WTC11 (cell line): ENCODE results near the gene COL27A1. TPM values are rescaled to one million over a fixed set of nuclear protein-coding genes. Genes with fewer than 3 reads are reported as not detected.

Experiments
- ATAC-seq: fragments of 200-7000 bp; cut with Tn5 transposase; 2 replicates; pipeline ENCODE4 v1.10.0; 2021; ENCODE audit warnings: mild to moderate bottlenecking, moderate library complexity
- CTCF ChIA-PET: fragments of 300-600 bp; sonication (Branson Sonifier 250); formaldehyde crosslinking; loops from one replicate; lab custom pipeline; 2021; ENCODE audit warnings: antibody characterized with exemption; lab: Charles Lee
- POLR2A ChIA-PET: fragments of 350-600 bp; sonication (Branson Sonifier 250); formaldehyde crosslinking; loops from one replicate; lab custom pipeline; 2021; ENCODE audit warnings: antibody characterized with exemption; lab: Charles Lee
- DNase-seq: peaks from one replicate; pipeline ENCODE4 v3.0.0; 2021; ENCODE audit warnings: low spot score
- H3K27ac Mint-ChIP-seq: 2 replicates; pipeline ENCODE4 v1.8.0; 2021; ENCODE audit warnings: mixed read lengths
- H3K27me3 Mint-ChIP-seq: 2 replicates; pipeline ENCODE4 v1.8.0; 2021; ENCODE audit warnings: low read depth, mild to moderate bottlenecking, moderate library complexity, mixed read lengths
- H3K36me3 Mint-ChIP-seq: 2 replicates; pipeline ENCODE4 v1.8.0; 2021; ENCODE audit warnings: mixed read lengths
- H3K4me1 Mint-ChIP-seq: 2 replicates; pipeline ENCODE4 v1.8.0; 2022; ENCODE audit warnings: mixed read lengths
- H3K4me3 Mint-ChIP-seq: 2 replicates; pipeline ENCODE4 v1.8.0; 2021; ENCODE audit warnings: mild to moderate bottlenecking, moderate library complexity, mixed read lengths
- H3K9me3 Mint-ChIP-seq: 2 replicates; pipeline ENCODE4 v1.8.0; 2021; ENCODE audit warnings: mixed read lengths
- FOXP1 ChIP-seq: sonication (generic); formaldehyde crosslinking; IDR thresholded peaks from 2 replicates; pipeline ENCODE4 v1.8.0; 2022; ENCODE audit warnings: missing genetic modification reagents, mild to moderate bottlenecking, moderate library complexity, borderline replicate concordance
- GABPB1 ChIP-seq: sonication (generic); formaldehyde crosslinking; IDR thresholded peaks from 2 replicates; pipeline ENCODE4 v1.8.1; 2023; ENCODE audit warnings: mild to moderate bottlenecking, missing genetic modification reagents
- GRHL2 ChIP-seq: fragments of 250-450 bp; sonication (Bioruptor Pico); IDR thresholded peaks from 2 replicates; pipeline ENCODE4 v1.8.0; 2022; ENCODE audit warnings: mild to moderate bottlenecking, moderate library complexity; ENCODE audit not compliant: insufficient replicate concordance, severe bottlenecking
- IRF2 ChIP-seq: sonication (generic); formaldehyde crosslinking; IDR thresholded peaks from 2 replicates; pipeline ENCODE4 v1.8.0; 2022; ENCODE audit warnings: low read depth, missing genetic modification reagents, borderline replicate concordance
- JAZF1 ChIP-seq: fragments of 250-450 bp; sonication (Bioruptor Pico); IDR thresholded peaks from 2 replicates; pipeline ENCODE4 v1.9.0; 2021; ENCODE audit warnings: moderate library complexity, mild to moderate bottlenecking, inconsistent platforms
- KAT7 ChIP-seq: sonication (generic); formaldehyde crosslinking; IDR thresholded peaks from 2 replicates; pipeline ENCODE4 v1.8.1; 2023; ENCODE audit warnings: missing genetic modification reagents, mild to moderate bottlenecking, borderline replicate concordance
- NFATC4 ChIP-seq: fragments of 250-450 bp; sonication (Bioruptor Pico); IDR thresholded peaks from 2 replicates; pipeline ENCODE4 v1.9.0; 2021; ENCODE audit warnings: mild to moderate bottlenecking
- NR1H2 ChIP-seq: sonication (generic); formaldehyde crosslinking; IDR thresholded peaks from 2 replicates; pipeline ENCODE4 v1.9.0; 2021; ENCODE audit warnings: mild to moderate bottlenecking, moderate library complexity, missing genetic modification reagents
- TEAD4 ChIP-seq: sonication (generic); formaldehyde crosslinking; IDR thresholded peaks from 2 replicates; pipeline ENCODE4 v1.8.0; 2022; ENCODE audit warnings: mild to moderate bottlenecking, missing genetic modification reagents
- ZBTB21 ChIP-seq: sonication (generic); formaldehyde crosslinking; IDR thresholded peaks from 2 replicates; pipeline ENCODE4 v1.8.1; 2023; ENCODE audit warnings: mild to moderate bottlenecking, missing genetic modification reagents, borderline replicate concordance
- ZMAT4 ChIP-seq: fragments of 250-450 bp; sonication (Bioruptor Pico); IDR thresholded peaks from 2 replicates; pipeline ENCODE4 v1.9.0; 2021; ENCODE audit warnings: mild to moderate bottlenecking
- ZNF138 ChIP-seq: sonication (generic); formaldehyde crosslinking; conservative IDR thresholded peaks from 2 replicates; pipeline ENCODE4 v1.8.1; 2022; ENCODE audit warnings: mild to moderate bottlenecking, moderate library complexity, missing genetic modification reagents
- ZNF281 ChIP-seq: sonication (generic); formaldehyde crosslinking; IDR thresholded peaks from 2 replicates; pipeline ENCODE4 v1.8.0; 2023; ENCODE audit warnings: mild to moderate bottlenecking, missing genetic modification reagents
- total RNA-seq: library from RNA; stranded (reverse); gene quantifications from 3 replicates; pipeline ENCODE4 v1.2.3, GENCODE V29; 2021
- TF ChIP-seq, protein P1 (sequence below): fragments of 200-600 bp; IDR thresholded peaks from 2 replicates; pipeline ENCODE4 v1.8.0; 2022; ENCODE audit warnings: antibody characterized with exemption
- TF ChIP-seq, protein P2 (sequence below): sonication (generic); formaldehyde crosslinking; conservative IDR thresholded peaks from 2 replicates; pipeline ENCODE4 v1.8.1; 2022; ENCODE audit warnings: mild to moderate bottlenecking, missing genetic modification reagents
- TF ChIP-seq, protein P3 (sequence below): sonication (generic); formaldehyde crosslinking; IDR thresholded peaks from 2 replicates; pipeline ENCODE4 v1.8.0; 2023; ENCODE audit warnings: missing genetic modification reagents
- TF ChIP-seq, protein P4 (sequence below): sonication (generic); formaldehyde crosslinking; IDR thresholded peaks from 2 replicates; pipeline ENCODE4 v1.8.1; 2022; ENCODE audit warnings: mild to moderate bottlenecking, moderate library complexity, missing genetic modification reagents

The COL27A1 gene
- total RNA-seq, 1 experiment from 2014 or later: 47.5 TPM

- Mint-ChIP-seq H3K9me3 (no peaks in the 10 kb centered on the region), H3K4me3 (no peak overlapping the region), H3K27me3 (no peaks in the 10 kb centered on the region), H3K4me1 (peaks cover 9% of the 10 kb centered on the region)
- ChIA-PET POLR2A (no interaction called here), CTCF (no interaction called here)
- DNase-seq (no peak), ATAC-seq (no peak)
- TF ChIP-seq, protein P1, sequence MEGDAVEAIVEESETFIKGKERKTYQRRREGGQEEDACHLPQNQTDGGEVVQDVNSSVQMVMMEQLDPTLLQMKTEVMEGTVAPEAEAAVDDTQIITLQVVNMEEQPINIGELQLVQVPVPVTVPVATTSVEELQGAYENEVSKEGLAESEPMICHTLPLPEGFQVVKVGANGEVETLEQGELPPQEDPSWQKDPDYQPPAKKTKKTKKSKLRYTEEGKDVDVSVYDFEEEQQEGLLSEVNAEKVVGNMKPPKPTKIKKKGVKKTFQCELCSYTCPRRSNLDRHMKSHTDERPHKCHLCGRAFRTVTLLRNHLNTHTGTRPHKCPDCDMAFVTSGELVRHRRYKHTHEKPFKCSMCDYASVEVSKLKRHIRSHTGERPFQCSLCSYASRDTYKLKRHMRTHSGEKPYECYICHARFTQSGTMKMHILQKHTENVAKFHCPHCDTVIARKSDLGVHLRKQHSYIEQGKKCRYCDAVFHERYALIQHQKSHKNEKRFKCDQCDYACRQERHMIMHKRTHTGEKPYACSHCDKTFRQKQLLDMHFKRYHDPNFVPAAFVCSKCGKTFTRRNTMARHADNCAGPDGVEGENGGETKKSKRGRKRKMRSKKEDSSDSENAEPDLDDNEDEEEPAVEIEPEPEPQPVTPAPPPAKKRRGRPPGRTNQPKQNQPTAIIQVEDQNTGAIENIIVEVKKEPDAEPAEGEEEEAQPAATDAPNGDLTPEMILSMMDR: no peak
- TF ChIP-seq GABPB1 (CRISPR knock-in tag) (no peak), TEAD4 (CRISPR knock-in tag) (no peak), ZNF281 (no peak), FOXP1 (CRISPR knock-in tag) (no peak), JAZF1 (CRISPR knock-in tag) (no peak), NFATC4 (CRISPR knock-in tag) (no peak), GRHL2 (CRISPR knock-in tag) (no peak), ZBTB21 (CRISPR knock-in tag) (no peak)
- TF ChIP-seq, protein P2, sequence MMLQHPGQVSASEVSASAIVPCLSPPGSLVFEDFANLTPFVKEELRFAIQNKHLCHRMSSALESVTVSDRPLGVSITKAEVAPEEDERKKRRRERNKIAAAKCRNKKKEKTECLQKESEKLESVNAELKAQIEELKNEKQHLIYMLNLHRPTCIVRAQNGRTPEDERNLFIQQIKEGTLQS (CRISPR knock-in tag): no peak
- TF ChIP-seq, protein P3, sequence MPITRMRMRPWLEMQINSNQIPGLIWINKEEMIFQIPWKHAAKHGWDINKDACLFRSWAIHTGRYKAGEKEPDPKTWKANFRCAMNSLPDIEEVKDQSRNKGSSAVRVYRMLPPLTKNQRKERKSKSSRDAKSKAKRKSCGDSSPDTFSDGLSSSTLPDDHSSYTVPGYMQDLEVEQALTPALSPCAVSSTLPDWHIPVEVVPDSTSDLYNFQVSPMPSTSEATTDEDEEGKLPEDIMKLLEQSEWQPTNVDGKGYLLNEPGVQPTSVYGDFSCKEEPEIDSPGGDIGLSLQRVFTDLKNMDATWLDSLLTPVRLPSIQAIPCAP: no peak
- TF ChIP-seq, all 79 proteins: peak for 0
- Mint-ChIP-seq H3K36me3 (peaks cover 40% of the 10 kb centered on the region), H3K27ac (no peak overlapping the region)
These were observed 188.8 kb downstream of the COL27A1 start for GRCh38 chr9:114344188-114344566.

GRCh38 chr9:114344692-114345091 lies 189.4 kb downstream of the COL27A1 start:
- Mint-ChIP-seq H3K27me3 (no peaks in the 10 kb centered on the region), H3K36me3 (peaks cover 38% of the 10 kb centered on the region), H3K4me1 (peaks cover 14% of the 10 kb centered on the region), H3K4me3 (no peak overlapping the region), H3K9me3 (no peaks in the 10 kb centered on the region), H3K27ac (no peak overlapping the region)
- POLR2A ChIA-PET: no interaction called here
- CTCF ChIA-PET: no interaction called here
- DNase-seq: no peak
- no peak for ATAC-seq
- TF ChIP-seq ZNF138 (CRISPR knock-in tag): no peak
- TF ChIP-seq NFATC4 (CRISPR knock-in tag): no peak
- TF ChIP-seq, protein P4, sequence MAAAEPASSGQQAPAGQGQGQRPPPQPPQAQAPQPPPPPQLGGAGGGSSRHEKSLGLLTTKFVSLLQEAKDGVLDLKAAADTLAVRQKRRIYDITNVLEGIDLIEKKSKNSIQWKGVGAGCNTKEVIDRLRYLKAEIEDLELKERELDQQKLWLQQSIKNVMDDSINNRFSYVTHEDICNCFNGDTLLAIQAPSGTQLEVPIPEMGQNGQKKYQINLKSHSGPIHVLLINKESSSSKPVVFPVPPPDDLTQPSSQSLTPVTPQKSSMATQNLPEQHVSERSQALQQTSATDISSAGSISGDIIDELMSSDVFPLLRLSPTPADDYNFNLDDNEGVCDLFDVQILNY (CRISPR knock-in tag): no peak
- TF ChIP-seq ZMAT4 (CRISPR knock-in tag): no peak
- TF ChIP-seq NR1H2 (CRISPR knock-in tag): no peak
- no peak for TF ChIP-seq IRF2
- no peak for TF ChIP-seq KAT7 (CRISPR knock-in tag)
- TF ChIP-seq JAZF1 (CRISPR knock-in tag): no peak
